ENCODE measurements around the gene TMEM156. TPM values are rescaled to one million over a fixed set of nuclear protein-coding genes. Genes with fewer than 3 reads are reported as not detected.

Gene TMEM156
- total RNA-seq, 4 donors from 2014 or later = not detected

DNA sequence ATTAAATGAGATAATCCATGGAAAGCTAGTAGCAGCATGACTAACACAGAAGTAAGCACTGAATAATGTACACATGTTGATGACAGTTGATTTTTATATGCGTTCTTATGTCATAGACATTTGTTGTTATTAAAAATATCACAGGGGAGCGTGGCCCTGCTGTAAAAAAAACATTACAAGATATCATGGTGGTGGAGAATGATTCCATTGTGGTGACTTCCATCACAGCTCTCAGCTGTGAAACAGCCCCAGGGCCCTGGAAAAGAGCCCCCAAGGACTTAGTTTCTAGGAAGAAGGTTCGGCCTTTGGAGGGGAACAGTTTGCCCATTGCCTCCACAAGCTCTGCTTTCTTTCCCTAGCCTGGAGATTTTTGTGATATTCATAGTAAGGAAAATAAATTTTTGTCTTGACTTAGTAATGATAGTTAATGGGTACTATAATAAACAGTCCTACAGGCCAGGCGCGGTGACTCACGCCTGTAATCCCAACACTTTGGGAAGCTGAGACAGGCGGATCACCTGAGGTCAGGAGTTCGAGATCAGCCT is 114.7 kb downstream of the TMEM156 start:
- no peak for TF ChIP-seq POLR2A (IDR thresholded peaks at IDR 0.05)
- TF ChIP-seq, protein P1, sequence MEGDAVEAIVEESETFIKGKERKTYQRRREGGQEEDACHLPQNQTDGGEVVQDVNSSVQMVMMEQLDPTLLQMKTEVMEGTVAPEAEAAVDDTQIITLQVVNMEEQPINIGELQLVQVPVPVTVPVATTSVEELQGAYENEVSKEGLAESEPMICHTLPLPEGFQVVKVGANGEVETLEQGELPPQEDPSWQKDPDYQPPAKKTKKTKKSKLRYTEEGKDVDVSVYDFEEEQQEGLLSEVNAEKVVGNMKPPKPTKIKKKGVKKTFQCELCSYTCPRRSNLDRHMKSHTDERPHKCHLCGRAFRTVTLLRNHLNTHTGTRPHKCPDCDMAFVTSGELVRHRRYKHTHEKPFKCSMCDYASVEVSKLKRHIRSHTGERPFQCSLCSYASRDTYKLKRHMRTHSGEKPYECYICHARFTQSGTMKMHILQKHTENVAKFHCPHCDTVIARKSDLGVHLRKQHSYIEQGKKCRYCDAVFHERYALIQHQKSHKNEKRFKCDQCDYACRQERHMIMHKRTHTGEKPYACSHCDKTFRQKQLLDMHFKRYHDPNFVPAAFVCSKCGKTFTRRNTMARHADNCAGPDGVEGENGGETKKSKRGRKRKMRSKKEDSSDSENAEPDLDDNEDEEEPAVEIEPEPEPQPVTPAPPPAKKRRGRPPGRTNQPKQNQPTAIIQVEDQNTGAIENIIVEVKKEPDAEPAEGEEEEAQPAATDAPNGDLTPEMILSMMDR (IDR thresholded peaks at IDR 0.05 in 4 of 5, conservative IDR thresholded peaks at IDR 0.05 in 1 of 5) = no peak
- intact Hi-C loops (cut with DNase I; ENCODE audit: low total_unique reads) (no loop called here), in situ Hi-C loops (cut with MboI; ENCODE audit: low sequenced_read_pairs in 4 of 4) (no loop called here)
- Histone ChIP-seq H3K27ac (no peak overlapping the region), H3K27me3 (no peaks in the 10 kb centered on the region), H3K4me1 (no peaks in the 10 kb centered on the region), H3K36me3 (peaks cover 4 to 22% of the 10 kb centered on the region in 2 donors), H3K9me3 (no peaks in the 10 kb centered on the region), H3K4me3 (no peak overlapping the region)
- no peak for ATAC-seq
- no peak for DNase-seq

Other genes with a start within 250 kb of the TMEM156 start
- not detected for gene TLR10, start 249.4 kb downstream of the TMEM156 start, total RNA-seq
- gene TLR1, start 227.6 kb downstream of the TMEM156 start, total RNA-seq = 1 to 10 TPM in 3 of 4 donors, not detected in 1; 1.3 to 2.4 (median 1.5) TPM
- gene TLR6, start 175.6 kb downstream of the TMEM156 start, total RNA-seq = under 1 TPM; 0.29 to 0.75 (median 0.48) TPM
- 10 to 100 TPM; 23.2 to 47.5 (median 27.4) TPM for gene FAM114A1, start 164.6 kb downstream of the TMEM156 start, total RNA-seq
- 10 to 100 TPM; 10.9 to 14.0 (median 11.8) TPM for gene KLHL5, start 29.8 kb upstream of the TMEM156 start, total RNA-seq
- 10 to 100 TPM in 2 of 4 donors, 1 to 10 TPM in 2; 6.1 to 16.2 (median 9.6) TPM for gene WDR19, start 150.1 kb upstream of the TMEM156 start, total RNA-seq

Measured in gastrocnemius medialis (tissue), 4 donors.